K562 (cell line): ENCODE data around the gene GPR15. TPM values are rescaled to one million over a fixed set of nuclear protein-coding genes. Genes with fewer than 3 reads are reported as not detected.

Source experiments
- ASH1L ChIP-seq: fragments of 450-650 bp; IDR thresholded peaks from 2 replicates; pipeline ENCODE4 v1.6.1; 2018; ENCODE audit warnings: borderline replicate concordance, mild to moderate bottlenecking, low read depth; ENCODE audit not compliant: partially characterized antibody
- BCL6 ChIP-seq: fragments of 250-450 bp; sonication (Bioruptor Pico); IDR thresholded peaks from 2 replicates; pipeline ENCODE4 v1.4.0; 2020
- BMI1 ChIP-seq: fragments of 150-350 bp; IDR thresholded peaks from 2 replicates; pipeline ENCODE4 v1.6.1; 2014; ENCODE audit warnings: low read length
- CC2D1A ChIP-seq: fragments of 450-650 bp; IDR thresholded peaks from 2 replicates; pipeline ENCODE4 v1.6.1; 2017; ENCODE audit warnings: mild to moderate bottlenecking
- IFI16 ChIP-seq: fragments of 250-450 bp; sonication (Bioruptor Pico); IDR thresholded peaks from 2 replicates; pipeline ENCODE4 v2.1.2; 2022; ENCODE audit warnings: mild to moderate bottlenecking, inconsistent platforms
- KDM4B ChIP-seq, 2 experiments: fragments of 450-650 bp in 1 of 2; sonication (generic) in 1 of 2; IDR thresholded peaks; 2 replicates each; pipeline ENCODE4 v1.6.1; 2016 to 2017; ENCODE audit warnings: borderline replicate concordance in 2 of 2, antibody characterized with exemption in 1 of 2, low read depth in 1 of 2, mild to moderate bottlenecking in 1 of 2
- LEF1 ChIP-seq: fragments of 450-650 bp; IDR thresholded peaks from 2 replicates; pipeline ENCODE4 v1.6.1; 2016; ENCODE audit warnings: mild to moderate bottlenecking
- MCM7 ChIP-seq, 2 experiments: fragments of 450-650 bp; IDR thresholded peaks; 2 replicates each; pipeline ENCODE4 v1.6.1; 2016 to 2018
- MEF2A ChIP-seq: IDR thresholded peaks from 2 replicates; pipeline ENCODE4 v1.6.1; 2011; ENCODE audit warnings: low read depth, mild to moderate bottlenecking, low read length, moderate library complexity; ENCODE audit not compliant: control insufficient read depth
- NFIC ChIP-seq: fragments of 450-650 bp; IDR thresholded peaks from 2 replicates; pipeline ENCODE4 v1.6.1; 2017; ENCODE audit warnings: mild to moderate bottlenecking, inconsistent platforms
- NFIX ChIP-seq: fragments of 250-450 bp; sonication (Bioruptor Pico); IDR thresholded peaks from 2 replicates; pipeline ENCODE4 v1.4.0; 2020; ENCODE audit warnings: low read depth, mild to moderate bottlenecking, moderate library complexity
- RAD21 ChIP-seq, 2 experiments: fragments of 250-450 bp in 1 of 2; fragments of 450-650 bp in 1 of 2; sonication (Bioruptor Pico) in 1 of 2; formaldehyde crosslinking in 1 of 2; IDR thresholded peaks in 1 of 2; conservative IDR thresholded peaks in 1 of 2; 2 replicates each; pipeline versions ENCODE4 v1.4.0 to v1.8.0; 2020 to 2022; ENCODE audit warnings: mild to moderate bottlenecking in 2 of 2, moderate library complexity in 1 of 2
- SNIP1 ChIP-seq: fragments of 450-650 bp; IDR thresholded peaks from 2 replicates; pipeline ENCODE4 v1.7.1; 2017; ENCODE audit warnings: low read depth, mild to moderate bottlenecking
- SUPT5H ChIP-seq: fragments of 450-650 bp; IDR thresholded peaks from 2 replicates; pipeline ENCODE4 v1.6.1; 2016
- TEAD4 ChIP-seq, 2 experiments: sonication (generic) in 1 of 2; formaldehyde crosslinking in 1 of 2; IDR thresholded peaks; 2 replicates each; pipeline versions ENCODE4 v1.6.1 to v1.8.0; 2012 to 2022; ENCODE audit warnings: borderline replicate concordance in 1 of 2, inconsistent platforms in 1 of 2, low read length in 1 of 2, mild to moderate bottlenecking in 1 of 2, missing genetic modification reagents in 1 of 2
- XRCC3 ChIP-seq: fragments of 450-650 bp; IDR thresholded peaks from 2 replicates; pipeline ENCODE4 v1.6.1; 2017; ENCODE audit warnings: mild to moderate bottlenecking, moderate library complexity
- ZC3H4 ChIP-seq: sonication (generic); formaldehyde crosslinking; IDR thresholded peaks from 2 replicates; pipeline ENCODE4 v1.9.0; 2021; ENCODE audit warnings: missing genetic modification reagents, borderline replicate concordance
- ZFP30 ChIP-seq: fragments of 250-450 bp; sonication (Bioruptor Pico); IDR thresholded peaks from 2 replicates; pipeline ENCODE4 v1.8.0; 2022; ENCODE audit warnings: moderate library complexity, mild to moderate bottlenecking, inconsistent platforms, borderline replicate concordance
- ZKSCAN8 ChIP-seq: fragments of 200-800 bp; sonication (Bioruptor generic); IDR thresholded peaks from 2 replicates; pipeline ENCODE4 v1.6.1; 2016; ENCODE audit warnings: missing genetic modification characterization, missing compliant biosample characterization
- ZNF143 ChIP-seq: sonication (generic); formaldehyde crosslinking; IDR thresholded peaks from 2 replicates; pipeline ENCODE4 v1.9.0; 2022; ENCODE audit warnings: mild to moderate bottlenecking, missing genetic modification reagents
- ZNF232 ChIP-seq: sonication (generic); formaldehyde crosslinking; IDR thresholded peaks from 2 replicates; pipeline ENCODE4 v1.8.0; 2022; ENCODE audit warnings: mild to moderate bottlenecking, missing genetic modification reagents
- ZNF384 ChIP-seq: IDR thresholded peaks from 2 replicates; pipeline ENCODE4 v1.6.1; 2012; ENCODE audit warnings: low read depth, low read length, improper control_type of control experiment
- ZNF57 ChIP-seq: fragments of 450-650 bp; formaldehyde crosslinking; IDR thresholded peaks from 2 replicates; pipeline ENCODE4 v1.4.0; 2020; ENCODE audit warnings: mild to moderate bottlenecking, moderate library complexity
- polyA plus RNA-seq, 8 experiments: library from polyadenylated mRNA; depleted of rRNA in 4 of 8; stranded (reverse) in 5 of 8; unstranded in 3 of 8; fragments of >200 nt; fragmentation: Nextera tagmentation in 2 of 8; fragmentation: Illumina TruSeq in 1 of 8; extraction: Ambion mirVana in 2 of 8; extraction: Trizol in 1 of 8; gene quantifications; 2 replicates each; pipeline versions ENCODE4 v1.2.1 to v1.2.3, GENCODE V29; 2011 to 2014; ENCODE audit warnings: inconsistent platforms in 1 of 8, missing spikeins in 1 of 8
- total RNA-seq, 7 experiments: library from RNA; depleted of rRNA in 6 of 7; stranded (reverse); fragments of >200 nt in 6 of 7; fragmentation: Illumina TruSeq in 2 of 7; extraction: Trizol in 2 of 7; gene quantifications; 2 replicates each; pipeline versions ENCODE4 v1.2.1 to v1.2.3, GENCODE V29; 2011 to 2021; ENCODE audit warnings: low replicate concordance in 1 of 7
- TF ChIP-seq, protein P1 (sequence below): fragments of 450-650 bp; formaldehyde crosslinking; IDR thresholded peaks from 2 replicates; pipeline ENCODE4 v1.4.0; 2020; ENCODE audit warnings: mild to moderate bottlenecking
- TF ChIP-seq, protein P2 (sequence below): fragments of 150-350 bp; IDR thresholded peaks from 2 replicates; pipeline ENCODE4 v1.6.1; 2014; ENCODE audit warnings: low read depth, mild to moderate bottlenecking, low read length, borderline replicate concordance
- TF ChIP-seq, protein P3 (sequence below): conservative IDR thresholded peaks from 2 replicates; pipeline ENCODE4 v1.6.1; 2011; ENCODE audit warnings: low read depth, mild to moderate bottlenecking, low read length; ENCODE audit not compliant: control insufficient read depth

Gene GPR15
- total and polyA plus RNA-seq, 9 of the 15 experiments (the other 6 are each of a cell fraction or from before 2014, with no cell fraction given): 0.13 TPM; not detected in 8

DNA sequence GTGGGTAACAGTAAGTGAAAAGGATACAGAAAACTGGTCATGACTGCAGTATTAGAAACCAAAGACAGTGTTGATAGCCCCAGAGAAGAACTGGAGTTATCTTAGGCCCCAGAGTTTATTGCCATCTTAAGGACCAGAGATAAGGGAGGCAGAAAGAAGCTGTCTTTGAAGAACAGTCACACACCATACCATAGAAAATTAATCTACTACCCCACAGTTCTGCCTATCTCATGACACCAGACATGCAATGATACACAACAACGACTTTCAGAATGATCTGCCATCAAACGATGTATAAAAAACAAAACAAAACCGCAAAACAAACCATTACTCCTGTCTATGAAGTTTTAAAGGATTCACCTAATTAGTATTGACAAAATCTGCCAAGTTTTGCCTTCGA, 52.0 kb downstream of the GPR15 start (continued):
- TF ChIP-seq SNIP1 (no peak), NFIC (peak; percentile 97), XRCC3 (no peak), TEAD4 (IDR thresholded peaks at IDR 0.05; ENCODE audit: low read length) (peak; percentile 100), TEAD4 (CRISPR knock-in tag; IDR thresholded peaks at IDR 0.05; ENCODE audit: borderline replicate concordance) (no peak), ZNF232 (CRISPR knock-in tag) (no peak), ZFP30 (no peak), IFI16 (no peak), MCM7 (IDR thresholded peaks at IDR 0.05) (no peak), ZKSCAN8 (CRISPR knock-in tag) (no peak; the same call in 1 of the 2 replicates), KDM4B (IDR thresholded peaks at IDR 0.05; ENCODE audit: borderline replicate concordance in 2 of 2, low read depth in 1 of 2) (no peak), RAD21 (CRISPR knock-in tag; conservative IDR thresholded peaks at IDR 0.05 in 1 of 2, IDR thresholded peaks at IDR 0.05 in 1 of 2) (no peak), ZC3H4 (CRISPR knock-in tag) (no peak), SUPT5H (no peak), BMI1 (no peak), ASH1L (no peak), CC2D1A (peak; percentile 99), ZNF384 (peak; percentile 37; the same call in 1 of the 2 replicates), NFIX (CRISPR knock-in tag) (no peak), ZNF57 (CRISPR knock-in tag) (no peak), ZNF143 (CRISPR knock-in tag) (no peak), MEF2A (no peak), BCL6 (CRISPR knock-in tag) (no peak; the same call in 1 of the 2 replicates), LEF1 (peak; percentile 96)
- TF ChIP-seq, protein P1, sequence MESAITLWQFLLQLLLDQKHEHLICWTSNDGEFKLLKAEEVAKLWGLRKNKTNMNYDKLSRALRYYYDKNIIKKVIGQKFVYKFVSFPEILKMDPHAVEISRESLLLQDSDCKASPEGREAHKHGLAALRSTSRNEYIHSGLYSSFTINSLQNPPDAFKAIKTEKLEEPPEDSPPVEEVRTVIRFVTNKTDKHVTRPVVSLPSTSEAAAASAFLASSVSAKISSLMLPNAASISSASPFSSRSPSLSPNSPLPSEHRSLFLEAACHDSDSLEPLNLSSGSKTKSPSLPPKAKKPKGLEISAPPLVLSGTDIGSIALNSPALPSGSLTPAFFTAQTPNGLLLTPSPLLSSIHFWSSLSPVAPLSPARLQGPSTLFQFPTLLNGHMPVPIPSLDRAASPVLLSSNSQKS: no peak
- TF ChIP-seq, protein P2, sequence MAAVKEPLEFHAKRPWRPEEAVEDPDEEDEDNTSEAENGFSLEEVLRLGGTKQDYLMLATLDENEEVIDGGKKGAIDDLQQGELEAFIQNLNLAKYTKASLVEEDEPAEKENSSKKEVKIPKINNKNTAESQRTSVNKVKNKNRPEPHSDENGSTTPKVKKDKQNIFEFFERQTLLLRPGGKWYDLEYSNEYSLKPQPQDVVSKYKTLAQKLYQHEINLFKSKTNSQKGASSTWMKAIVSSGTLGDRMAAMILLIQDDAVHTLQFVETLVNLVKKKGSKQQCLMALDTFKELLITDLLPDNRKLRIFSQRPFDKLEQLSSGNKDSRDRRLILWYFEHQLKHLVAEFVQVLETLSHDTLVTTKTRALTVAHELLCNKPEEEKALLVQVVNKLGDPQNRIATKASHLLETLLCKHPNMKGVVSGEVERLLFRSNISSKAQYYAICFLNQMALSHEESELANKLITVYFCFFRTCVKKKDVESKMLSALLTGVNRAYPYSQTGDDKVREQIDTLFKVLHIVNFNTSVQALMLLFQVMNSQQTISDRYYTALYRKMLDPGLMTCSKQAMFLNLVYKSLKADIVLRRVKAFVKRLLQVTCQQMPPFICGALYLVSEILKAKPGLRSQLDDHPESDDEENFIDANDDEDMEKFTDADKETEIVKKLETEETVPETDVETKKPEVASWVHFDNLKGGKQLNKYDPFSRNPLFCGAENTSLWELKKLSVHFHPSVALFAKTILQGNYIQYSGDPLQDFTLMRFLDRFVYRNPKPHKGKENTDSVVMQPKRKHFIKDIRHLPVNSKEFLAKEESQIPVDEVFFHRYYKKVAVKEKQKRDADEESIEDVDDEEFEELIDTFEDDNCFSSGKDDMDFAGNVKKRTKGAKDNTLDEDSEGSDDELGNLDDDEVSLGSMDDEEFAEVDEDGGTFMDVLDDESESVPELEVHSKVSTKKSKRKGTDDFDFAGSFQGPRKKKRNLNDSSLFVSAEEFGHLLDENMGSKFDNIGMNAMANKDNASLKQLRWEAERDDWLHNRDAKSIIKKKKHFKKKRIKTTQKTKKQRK: no peak
- TF ChIP-seq, protein P3, sequence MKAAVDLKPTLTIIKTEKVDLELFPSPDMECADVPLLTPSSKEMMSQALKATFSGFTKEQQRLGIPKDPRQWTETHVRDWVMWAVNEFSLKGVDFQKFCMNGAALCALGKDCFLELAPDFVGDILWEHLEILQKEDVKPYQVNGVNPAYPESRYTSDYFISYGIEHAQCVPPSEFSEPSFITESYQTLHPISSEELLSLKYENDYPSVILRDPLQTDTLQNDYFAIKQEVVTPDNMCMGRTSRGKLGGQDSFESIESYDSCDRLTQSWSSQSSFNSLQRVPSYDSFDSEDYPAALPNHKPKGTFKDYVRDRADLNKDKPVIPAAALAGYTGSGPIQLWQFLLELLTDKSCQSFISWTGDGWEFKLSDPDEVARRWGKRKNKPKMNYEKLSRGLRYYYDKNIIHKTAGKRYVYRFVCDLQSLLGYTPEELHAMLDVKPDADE: no peak
